ENCODE results near the gene SUN3. TPM values are rescaled to one million over a fixed set of nuclear protein-coding genes. Genes with fewer than 3 reads are reported as not detected.

SUN3 gene
- total and polyA plus RNA-seq, 10 of the 15 experiments (the other 5 are each of a cell fraction or from before 2014, with no cell fraction given), result 0.29 to 0.48 TPM; not detected in 8

DNA sequence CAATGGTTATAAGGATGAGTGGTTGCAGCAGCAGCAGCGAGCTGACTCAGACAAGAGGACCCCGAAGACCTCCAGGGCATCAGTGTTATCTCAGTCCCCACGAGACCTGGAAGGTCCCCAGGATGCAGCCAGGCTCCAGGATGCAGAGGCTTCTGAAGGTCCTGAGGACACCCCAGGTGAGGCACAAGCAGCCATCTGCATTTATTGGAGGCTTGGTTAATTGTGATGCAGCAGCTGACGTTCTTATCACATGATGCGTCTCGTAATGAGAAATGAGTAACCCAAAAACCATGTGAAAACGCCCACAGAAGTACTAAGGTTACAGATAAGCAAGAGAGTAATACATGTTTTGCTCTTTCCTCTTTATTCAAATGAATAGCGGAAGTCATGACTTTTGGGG, 23.8 kb upstream of the SUN3 start (continued):
- TF ChIP-seq TCF3 (IDR thresholded peaks at IDR 0.05; ENCODE audit: borderline replicate concordance, insufficient read depth, low read depth, low read length) (no peak), MYB (IDR thresholded peaks at IDR 0.05; ENCODE audit: borderline replicate concordance, low read depth, low read length) (no peak), ZNF217 (IDR thresholded peaks at IDR 0.05) (no peak), RFX5 (IDR thresholded peaks at IDR 0.05; ENCODE audit: low read depth, low read length) (no peak), MTA3 (IDR thresholded peaks at IDR 0.05; ENCODE audit: borderline replicate concordance, low read length) (no peak), EED (IDR thresholded peaks at IDR 0.05; ENCODE audit: low read depth) (no peak), TAF1 (IDR thresholded peaks at IDR 0.05; ENCODE audit: borderline replicate concordance, low read depth, low read length) (no peak), CHD4 (IDR thresholded peaks at IDR 0.05) (no peak), RAD21 (IDR thresholded peaks at IDR 0.05; ENCODE audit: insufficient read depth, low read depth, low read length) (no peak), ZNF24 (IDR thresholded peaks at IDR 0.05) (no peak), TARDBP (IDR thresholded peaks at IDR 0.05; ENCODE audit: borderline replicate concordance) (no peak), ZZZ3 (IDR thresholded peaks at IDR 0.05; ENCODE audit: control insufficient read depth, insufficient read length, low read depth) (no peak), PML (IDR thresholded peaks at IDR 0.05; ENCODE audit: low read length) (no peak), MEF2B (IDR thresholded peaks at IDR 0.05; ENCODE audit: partially characterized antibody, poor library complexity, severe bottlenecking) (no peak), IKZF1 (conservative IDR thresholded peaks at IDR 0.05) (0 out of 2 replicates have a peak, but pooled peaks have one; percentile 27), POLR2AphosphoS5 (IDR thresholded peaks at IDR 0.05; ENCODE audit: low read length) (no peak), EP300 (IDR thresholded peaks at IDR 0.05; ENCODE audit: borderline replicate concordance in 1 of 2, control insufficient read depth in 1 of 2, low read depth in 2 of 2, low read length in 2 of 2) (peak in 1 of 2 experiments; percentile 59; a peak in 1 of 4 replicates), NRF1 (conservative IDR thresholded peaks at IDR 0.05; ENCODE audit: low read depth, low read length) (no peak), HDGF (IDR thresholded peaks at IDR 0.05) (no peak), RCOR1 (conservative IDR thresholded peaks at IDR 0.05; ENCODE audit: low read depth, low read length) (no peak), WRNIP1 (IDR thresholded peaks at IDR 0.05; ENCODE audit: borderline replicate concordance, low read depth, low read length) (no peak)
- TF ChIP-seq, protein P1, sequence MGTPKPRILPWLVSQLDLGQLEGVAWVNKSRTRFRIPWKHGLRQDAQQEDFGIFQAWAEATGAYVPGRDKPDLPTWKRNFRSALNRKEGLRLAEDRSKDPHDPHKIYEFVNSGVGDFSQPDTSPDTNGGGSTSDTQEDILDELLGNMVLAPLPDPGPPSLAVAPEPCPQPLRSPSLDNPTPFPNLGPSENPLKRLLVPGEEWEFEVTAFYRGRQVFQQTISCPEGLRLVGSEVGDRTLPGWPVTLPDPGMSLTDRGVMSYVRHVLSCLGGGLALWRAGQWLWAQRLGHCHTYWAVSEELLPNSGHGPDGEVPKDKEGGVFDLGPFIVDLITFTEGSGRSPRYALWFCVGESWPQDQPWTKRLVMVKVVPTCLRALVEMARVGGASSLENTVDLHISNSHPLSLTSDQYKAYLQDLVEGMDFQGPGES (IDR thresholded peaks at IDR 0.05), result no peak
- TF ChIP-seq, protein P2, sequence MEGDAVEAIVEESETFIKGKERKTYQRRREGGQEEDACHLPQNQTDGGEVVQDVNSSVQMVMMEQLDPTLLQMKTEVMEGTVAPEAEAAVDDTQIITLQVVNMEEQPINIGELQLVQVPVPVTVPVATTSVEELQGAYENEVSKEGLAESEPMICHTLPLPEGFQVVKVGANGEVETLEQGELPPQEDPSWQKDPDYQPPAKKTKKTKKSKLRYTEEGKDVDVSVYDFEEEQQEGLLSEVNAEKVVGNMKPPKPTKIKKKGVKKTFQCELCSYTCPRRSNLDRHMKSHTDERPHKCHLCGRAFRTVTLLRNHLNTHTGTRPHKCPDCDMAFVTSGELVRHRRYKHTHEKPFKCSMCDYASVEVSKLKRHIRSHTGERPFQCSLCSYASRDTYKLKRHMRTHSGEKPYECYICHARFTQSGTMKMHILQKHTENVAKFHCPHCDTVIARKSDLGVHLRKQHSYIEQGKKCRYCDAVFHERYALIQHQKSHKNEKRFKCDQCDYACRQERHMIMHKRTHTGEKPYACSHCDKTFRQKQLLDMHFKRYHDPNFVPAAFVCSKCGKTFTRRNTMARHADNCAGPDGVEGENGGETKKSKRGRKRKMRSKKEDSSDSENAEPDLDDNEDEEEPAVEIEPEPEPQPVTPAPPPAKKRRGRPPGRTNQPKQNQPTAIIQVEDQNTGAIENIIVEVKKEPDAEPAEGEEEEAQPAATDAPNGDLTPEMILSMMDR (IDR thresholded peaks at IDR 0.05 in 2 of 3, conservative IDR thresholded peaks at IDR 0.05 in 1 of 3; ENCODE audit: control insufficient read depth in 2 of 3, extremely low read depth in 1 of 3, insufficient read depth in 1 of 3, low read depth in 3 of 3, low read length in 3 of 3), result no peak
- TF ChIP-seq, protein P3, sequence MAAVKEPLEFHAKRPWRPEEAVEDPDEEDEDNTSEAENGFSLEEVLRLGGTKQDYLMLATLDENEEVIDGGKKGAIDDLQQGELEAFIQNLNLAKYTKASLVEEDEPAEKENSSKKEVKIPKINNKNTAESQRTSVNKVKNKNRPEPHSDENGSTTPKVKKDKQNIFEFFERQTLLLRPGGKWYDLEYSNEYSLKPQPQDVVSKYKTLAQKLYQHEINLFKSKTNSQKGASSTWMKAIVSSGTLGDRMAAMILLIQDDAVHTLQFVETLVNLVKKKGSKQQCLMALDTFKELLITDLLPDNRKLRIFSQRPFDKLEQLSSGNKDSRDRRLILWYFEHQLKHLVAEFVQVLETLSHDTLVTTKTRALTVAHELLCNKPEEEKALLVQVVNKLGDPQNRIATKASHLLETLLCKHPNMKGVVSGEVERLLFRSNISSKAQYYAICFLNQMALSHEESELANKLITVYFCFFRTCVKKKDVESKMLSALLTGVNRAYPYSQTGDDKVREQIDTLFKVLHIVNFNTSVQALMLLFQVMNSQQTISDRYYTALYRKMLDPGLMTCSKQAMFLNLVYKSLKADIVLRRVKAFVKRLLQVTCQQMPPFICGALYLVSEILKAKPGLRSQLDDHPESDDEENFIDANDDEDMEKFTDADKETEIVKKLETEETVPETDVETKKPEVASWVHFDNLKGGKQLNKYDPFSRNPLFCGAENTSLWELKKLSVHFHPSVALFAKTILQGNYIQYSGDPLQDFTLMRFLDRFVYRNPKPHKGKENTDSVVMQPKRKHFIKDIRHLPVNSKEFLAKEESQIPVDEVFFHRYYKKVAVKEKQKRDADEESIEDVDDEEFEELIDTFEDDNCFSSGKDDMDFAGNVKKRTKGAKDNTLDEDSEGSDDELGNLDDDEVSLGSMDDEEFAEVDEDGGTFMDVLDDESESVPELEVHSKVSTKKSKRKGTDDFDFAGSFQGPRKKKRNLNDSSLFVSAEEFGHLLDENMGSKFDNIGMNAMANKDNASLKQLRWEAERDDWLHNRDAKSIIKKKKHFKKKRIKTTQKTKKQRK (IDR thresholded peaks at IDR 0.05; ENCODE audit: low read depth, low read length), result no peak
- TF ChIP-seq, protein P4, sequence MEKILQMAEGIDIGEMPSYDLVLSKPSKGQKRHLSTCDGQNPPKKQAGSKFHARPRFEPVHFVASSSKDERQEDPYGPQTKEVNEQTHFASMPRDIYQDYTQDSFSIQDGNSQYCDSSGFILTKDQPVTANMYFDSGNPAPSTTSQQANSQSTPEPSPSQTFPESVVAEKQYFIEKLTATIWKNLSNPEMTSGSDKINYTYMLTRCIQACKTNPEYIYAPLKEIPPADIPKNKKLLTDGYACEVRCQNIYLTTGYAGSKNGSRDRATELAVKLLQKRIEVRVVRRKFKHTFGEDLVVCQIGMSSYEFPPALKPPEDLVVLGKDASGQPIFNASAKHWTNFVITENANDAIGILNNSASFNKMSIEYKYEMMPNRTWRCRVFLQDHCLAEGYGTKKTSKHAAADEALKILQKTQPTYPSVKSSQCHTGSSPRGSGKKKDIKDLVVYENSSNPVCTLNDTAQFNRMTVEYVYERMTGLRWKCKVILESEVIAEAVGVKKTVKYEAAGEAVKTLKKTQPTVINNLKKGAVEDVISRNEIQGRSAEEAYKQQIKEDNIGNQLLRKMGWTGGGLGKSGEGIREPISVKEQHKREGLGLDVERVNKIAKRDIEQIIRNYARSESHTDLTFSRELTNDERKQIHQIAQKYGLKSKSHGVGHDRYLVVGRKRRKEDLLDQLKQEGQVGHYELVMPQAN (conservative IDR thresholded peaks at IDR 0.05), result no peak

Data from GM12878 (cell line).